B cell (primary cell): Measurements from ENCODE around the gene FMN1. TPM values are rescaled to one million over a fixed set of nuclear protein-coding genes. Genes with fewer than 3 reads are reported as not detected.

Experiments
- ATAC-seq: fragments of 200-7000 bp; cut with Tn5 transposase; one replicate; pipeline ENCODE4 v1.10.0; 2021; ENCODE audit warnings: low read depth, mild to moderate bottlenecking, moderate number of reproducible peaks, moderate library complexity
- CTCF ChIA-PET: fragments of 350-600 bp; sonication (Branson Sonifier 250); formaldehyde crosslinking; loops from one replicate; lab custom pipeline; 2021; ENCODE audit warnings: antibody characterized with exemption, inconsistent platforms; lab: Charles Lee
- POLR2A ChIA-PET: fragments of 350-600 bp; sonication (Branson Sonifier 250); formaldehyde crosslinking; loops from one replicate; lab custom pipeline; 2021; ENCODE audit warnings: antibody characterized with exemption; lab: Charles Lee
- DNase-seq: peaks from one replicate; pipeline ENCODE4 v3.0.0; 2013
- H2AFZ ChIP-seq: 2 replicates; pipeline ENCODE4 v1.6.1; 2012; ENCODE audit warnings: mild to moderate bottlenecking, low read depth, low read length; ENCODE audit not compliant: insufficient read depth, poor library complexity, severe bottlenecking
- H3K27ac ChIP-seq, 2 donors: 1 replicate in 1 of 2; 2 replicates in 1 of 2; pipeline ENCODE4 v1.5.1; 2012 to 2013; ENCODE audit warnings: low read length in 2 of 2, mild to moderate bottlenecking in 2 of 2, moderate library complexity in 1 of 2
- H3K27me3 ChIP-seq, 4 experiments: fragments of 200-600 bp in 1 of 4; sonication (generic) in 1 of 4; replicated peaks in 1 of 4; 1 replicate in 2 of 4; 2 replicates in 2 of 4; pipeline versions ENCODE4 v1.6.1 to v1.7.0; 2013 to 2016; ENCODE audit warnings: low read length in 3 of 4, mild to moderate bottlenecking in 2 of 4, mixed read lengths in 1 of 4, moderate library complexity in 1 of 4; ENCODE audit not compliant: insufficient read depth in 4 of 4, control insufficient read depth in 3 of 4; ENCODE audit errors: control extremely low read depth in 1 of 4
- H3K36me3 ChIP-seq, 2 experiments: replicated peaks in 1 of 2; 1 replicate in 1 of 2; 2 replicates in 1 of 2; pipeline versions ENCODE4 v1.6.1 to v1.7.1; 2013; ENCODE audit warnings: low read length in 1 of 2; ENCODE audit not compliant: insufficient read depth in 2 of 2, control insufficient read depth in 1 of 2; ENCODE audit errors: control extremely low read depth in 1 of 2, extremely low read depth in 1 of 2
- H3K4me1 ChIP-seq, 2 donors: fragments of 200-600 bp in 1 of 2; sonication (generic) in 1 of 2; 1 replicate in 1 of 2; 2 replicates in 1 of 2; pipeline versions ENCODE4 v1.5.1 to v1.6.1; 2013 to 2017; ENCODE audit warnings: low read length in 2 of 2; ENCODE audit not compliant: control insufficient read depth in 2 of 2, insufficient read depth in 2 of 2
- H3K4me2 ChIP-seq: replicated peaks from 2 replicates; pipeline ENCODE3; 2012; ENCODE audit warnings: mild to moderate bottlenecking, low read depth, low read length; ENCODE audit not compliant: poor library complexity, severe bottlenecking
- H3K4me3 ChIP-seq, 5 experiments: fragments of 200-600 bp in 1 of 5; sonication (generic) in 1 of 5; 1 replicate in 3 of 5; 2 replicates in 2 of 5; pipeline versions ENCODE4 v1.5.1 to v1.7.0; 2011 to 2016; ENCODE audit warnings: low read length in 4 of 5, mild to moderate bottlenecking in 4 of 5, low read depth in 2 of 5, control low read depth in 1 of 5, moderate library complexity in 1 of 5; ENCODE audit not compliant: insufficient read depth in 1 of 5; ENCODE audit errors: control extremely low read depth in 1 of 5, extremely low read depth in 1 of 5
- H3K79me2 ChIP-seq: fragments of 200-600 bp; sonication (generic); one replicate; pipeline ENCODE4 v1.6.0; 2016; ENCODE audit warnings: low read length; ENCODE audit not compliant: control insufficient read depth, insufficient read depth
- H3K9ac ChIP-seq: fragments of 200-600 bp; sonication (generic); 2 replicates; pipeline ENCODE4 v1.6.1; 2017; ENCODE audit warnings: mild to moderate bottlenecking, low read length, moderate library complexity
- H3K9me3 ChIP-seq, 3 donors: one replicate each; pipeline versions ENCODE4 v1.6.1 to v1.7.1; 2013; ENCODE audit warnings: low read length in 2 of 3; ENCODE audit not compliant: control insufficient read depth in 2 of 3, insufficient read depth in 1 of 3; ENCODE audit errors: control extremely low read depth in 1 of 3
- H4K20me1 ChIP-seq: 2 replicates; pipeline ENCODE4 v1.6.0; 2012; ENCODE audit warnings: mild to moderate bottlenecking, low read length; ENCODE audit not compliant: insufficient read depth, control insufficient read depth, poor library complexity, severe bottlenecking
- H3K27ac Mint-ChIP-seq: one replicate; pipeline ENCODE4 v1.8.0; 2021; ENCODE audit warnings: mixed read lengths
- H3K27me3 Mint-ChIP-seq: one replicate; pipeline ENCODE4 v1.8.0; 2021; ENCODE audit warnings: mixed read lengths
- H3K4me1 Mint-ChIP-seq: one replicate; pipeline ENCODE4 v1.8.0; 2021; ENCODE audit warnings: mixed read lengths
- H3K4me3 Mint-ChIP-seq: one replicate; pipeline ENCODE4 v1.8.0; 2021; ENCODE audit warnings: mixed read lengths
- H3K9me3 Mint-ChIP-seq: one replicate; pipeline ENCODE4 v1.8.0; 2022; ENCODE audit warnings: mixed read lengths; ENCODE audit not compliant: insufficient read depth
- EZH2 ChIP-seq: IDR thresholded peaks from 2 replicates; pipeline ENCODE4 v1.6.1; 2012; ENCODE audit warnings: borderline replicate concordance, low read depth, mild to moderate bottlenecking, moderate library complexity, low read length; ENCODE audit not compliant: insufficient read depth, poor library complexity, severe bottlenecking
- WGBS: methylation state at CpG from one replicate; pipeline ENCODE4 v1.1.5; 2013; ENCODE audit warnings: missing lambda C conversion rate; ENCODE audit not compliant: insufficient coverage; 5-methylcytosine and 5-hydroxymethylcytosine counted together
- intact Hi-C: fragments of 100-400 bp; cut with micrococcal nuclease; formaldehyde crosslinking; loops from one replicate; pipeline ENCODE4 v1.10.0; 2022
- polyA plus RNA-seq: library from polyadenylated mRNA; depleted of rRNA; stranded (reverse); fragments of >200 nt; gene quantifications from 2 replicates; pipeline ENCODE4 v1.2.3, GENCODE V29; 2012
- total RNA-seq, 2 donors: library from RNA; stranded (reverse); fragments of 120-200 nt in 1 of 2; gene quantifications; 1 replicate in 1 of 2; 2 replicates in 1 of 2; pipeline versions ENCODE4 v1.2.3 to v1.2.4, GENCODE V29; 2013 to 2022
- TF ChIP-seq, protein P1 (sequence below): fragments of 200-600 bp; IDR thresholded peaks from one replicate; pipeline ENCODE4 v1.8.0; 2022; ENCODE audit warnings: antibody characterized with exemption, mild to moderate bottlenecking

FMN1 gene
- total and polyA plus RNA-seq, 2 donors (not counting 1 experiment from before 2014, with no cell fraction given): 0.21 to 0.96 TPM

DNA sequence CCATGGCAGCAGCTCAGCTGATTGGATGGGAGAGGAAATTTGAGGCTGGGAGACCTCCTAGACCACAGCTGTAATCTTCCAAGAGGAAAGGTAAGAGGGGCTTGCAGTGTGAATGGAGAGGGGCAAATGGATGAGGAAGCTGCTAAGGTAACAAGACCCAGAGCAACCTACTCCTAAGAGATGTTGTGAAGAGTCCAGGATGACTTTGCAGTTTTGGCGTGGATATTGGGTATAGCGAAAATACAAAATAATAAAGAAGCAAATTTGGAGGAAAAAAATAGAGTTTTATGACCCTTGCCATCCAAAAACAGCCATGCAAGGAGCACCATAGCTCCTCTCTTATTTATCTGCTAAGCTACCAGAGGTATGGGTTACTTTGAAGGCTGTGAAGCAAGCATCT is 290.1 kb downstream of the FMN1 start:
- Mint-ChIP-seq H3K4me3 (no peak overlapping the region), H3K27me3 (peaks cover 3% of the 10 kb centered on the region), H3K27ac (no peak overlapping the region), H3K9me3 (no peaks in the 10 kb centered on the region), H3K4me1 (peaks cover 58% of the 10 kb centered on the region)
- Histone ChIP-seq H3K4me1 (peaks cover 43 to 46% of the 10 kb centered on the region in 2 donors), H2AFZ (no peak overlapping the region), H3K9me3 (no peaks in the 10 kb centered on the region), H3K79me2 (no peaks in the 10 kb centered on the region), H3K9ac (no peak overlapping the region), H3K36me3 (no peaks in the 10 kb centered on the region), H3K4me2 (no peak overlapping the region), H3K27ac (no peak overlapping the region), H3K27me3 (no peaks in the 10 kb centered on the region), H4K20me1 (no peaks in the 10 kb centered on the region), H3K4me3 (no peak overlapping the region)
- TF ChIP-seq EZH2: no peak
- TF ChIP-seq, protein P1, sequence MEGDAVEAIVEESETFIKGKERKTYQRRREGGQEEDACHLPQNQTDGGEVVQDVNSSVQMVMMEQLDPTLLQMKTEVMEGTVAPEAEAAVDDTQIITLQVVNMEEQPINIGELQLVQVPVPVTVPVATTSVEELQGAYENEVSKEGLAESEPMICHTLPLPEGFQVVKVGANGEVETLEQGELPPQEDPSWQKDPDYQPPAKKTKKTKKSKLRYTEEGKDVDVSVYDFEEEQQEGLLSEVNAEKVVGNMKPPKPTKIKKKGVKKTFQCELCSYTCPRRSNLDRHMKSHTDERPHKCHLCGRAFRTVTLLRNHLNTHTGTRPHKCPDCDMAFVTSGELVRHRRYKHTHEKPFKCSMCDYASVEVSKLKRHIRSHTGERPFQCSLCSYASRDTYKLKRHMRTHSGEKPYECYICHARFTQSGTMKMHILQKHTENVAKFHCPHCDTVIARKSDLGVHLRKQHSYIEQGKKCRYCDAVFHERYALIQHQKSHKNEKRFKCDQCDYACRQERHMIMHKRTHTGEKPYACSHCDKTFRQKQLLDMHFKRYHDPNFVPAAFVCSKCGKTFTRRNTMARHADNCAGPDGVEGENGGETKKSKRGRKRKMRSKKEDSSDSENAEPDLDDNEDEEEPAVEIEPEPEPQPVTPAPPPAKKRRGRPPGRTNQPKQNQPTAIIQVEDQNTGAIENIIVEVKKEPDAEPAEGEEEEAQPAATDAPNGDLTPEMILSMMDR: no peak
- intact Hi-C loops: no loop called here
- DNase-seq (no peak), ATAC-seq (no peak)
- ChIA-PET POLR2A (no interaction called here), CTCF (interaction anchor here (1.0 to 1.6 kb wide), 3 partner anchors 27 to 52 kb away, joined by 3 to 6 read pairs (median 4); no protein-coding TSS in a partner anchor)
- no CpG with 5 or more reads among the region's 2 CpGs for WGBS

DNA sequence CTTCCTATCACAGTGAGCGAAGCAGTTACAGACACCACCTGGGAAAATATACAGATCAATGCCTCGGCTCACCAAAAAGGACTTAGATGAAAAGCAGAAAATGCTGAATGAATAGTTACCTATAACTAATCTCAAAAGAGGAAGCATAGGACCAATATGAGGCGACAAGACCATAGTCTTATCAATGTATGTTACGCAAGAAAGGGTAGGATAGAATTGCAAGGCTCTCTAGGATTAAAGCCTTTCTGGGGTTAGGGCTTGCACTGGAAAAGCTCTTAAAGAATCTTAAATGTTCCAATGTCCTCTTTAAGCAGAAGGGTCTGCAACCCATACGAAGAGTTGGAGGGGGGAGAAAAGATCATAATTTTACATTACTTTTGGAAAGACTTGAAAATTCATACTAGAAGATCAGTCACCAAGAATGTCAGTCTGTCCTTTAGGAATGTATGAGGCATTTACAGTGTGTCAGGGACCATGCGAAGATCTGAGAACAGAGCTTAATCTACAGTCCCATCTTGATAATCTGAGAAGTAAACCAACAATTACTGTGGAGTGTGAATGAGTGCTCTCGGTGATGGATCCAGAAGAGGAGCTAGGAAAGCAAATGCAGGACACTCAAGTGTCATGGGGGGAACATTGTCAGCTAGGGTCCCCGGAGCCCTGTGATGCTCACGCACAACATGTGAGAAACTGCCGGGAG is 290.8 kb downstream of the FMN1 start:
- no peak overlapping the region for H3K4me3 ChIP-seq
- intact Hi-C loops: no loop called here
- H3K4me3 Mint-ChIP-seq: no peak overlapping the region
- H3K27ac Mint-ChIP-seq: no peak overlapping the region
- WGBS: 63% methylated on average over 4 of the region's 10 CpGs
- H3K9ac ChIP-seq: no peak overlapping the region
- ChIA-PET POLR2A (no interaction called here), CTCF (interaction anchor here (1.0 to 1.6 kb wide), 5 partner anchors 11 to 53 kb away, joined by 3 to 6 read pairs (median 3); no protein-coding TSS in a partner anchor)
- H3K36me3 ChIP-seq: no peaks in the 10 kb centered on the region
- no peak for TF ChIP-seq EZH2
- TF ChIP-seq, protein P1: no peak
- peaks cover 3% of the 10 kb centered on the region for H3K27me3 Mint-ChIP-seq
- H3K4me2 ChIP-seq: peak overlapping the region; percentile 13
- no peaks in the 10 kb centered on the region for H3K27me3 ChIP-seq
- DNase-seq (no peak), ATAC-seq (no peak)
- peaks cover 43 to 46% of the 10 kb centered on the region in 2 donors for H3K4me1 ChIP-seq
- no peak overlapping the region for H3K27ac ChIP-seq
- no peak overlapping the region for H2AFZ ChIP-seq
- peaks cover 58% of the 10 kb centered on the region for H3K4me1 Mint-ChIP-seq
- H3K9me3 ChIP-seq: no peaks in the 10 kb centered on the region
- no peaks in the 10 kb centered on the region for H4K20me1 ChIP-seq
- no peaks in the 10 kb centered on the region for H3K9me3 Mint-ChIP-seq
- H3K79me2 ChIP-seq: no peaks in the 10 kb centered on the region
